Activated B cell treated with CpG ODN at 0.5 μM for 24 hours (primary cell): ENCODE data around the gene NUCKS1. TPM values are rescaled to one million over a fixed set of nuclear protein-coding genes. Genes with fewer than 3 reads are reported as not detected.

ENCODE experiments used
- ATAC-seq: fragments of 200-7000 bp; cut with Tn5 transposase; one replicate; pipeline ENCODE4 v1.10.0; 2021; ENCODE audit warnings: low read depth, mild to moderate bottlenecking, moderate library complexity
- CTCF ChIA-PET: fragments of 350-600 bp; sonication (Branson Sonifier 250); formaldehyde crosslinking; loops from one replicate; lab custom pipeline; 2021; ENCODE audit warnings: antibody characterized with exemption; lab: Charles Lee
- POLR2A ChIA-PET: fragments of 350-600 bp; sonication (Branson Sonifier 250); formaldehyde crosslinking; loops from one replicate; lab custom pipeline; 2021; ENCODE audit warnings: antibody characterized with exemption; lab: Charles Lee
- DNase-seq: peaks from one replicate; pipeline ENCODE4 v3.0.0; 2022
- H3K27ac Mint-ChIP-seq: one replicate; pipeline ENCODE4 v1.8.0; 2020; ENCODE audit warnings: mixed read lengths
- H3K27me3 Mint-ChIP-seq: one replicate; pipeline ENCODE4 v1.8.0; 2021; ENCODE audit warnings: mixed read lengths
- H3K36me3 Mint-ChIP-seq: one replicate; pipeline ENCODE4 v1.8.0; 2021; ENCODE audit warnings: low read depth, mixed read lengths
- H3K4me1 Mint-ChIP-seq: one replicate; pipeline ENCODE4 v1.8.0; 2021; ENCODE audit warnings: mixed read lengths
- H3K4me3 Mint-ChIP-seq: one replicate; pipeline ENCODE4 v1.8.0; 2020; ENCODE audit warnings: mild to moderate bottlenecking, mixed read lengths
- H3K9me3 Mint-ChIP-seq: one replicate; pipeline ENCODE4 v1.8.0; 2020; ENCODE audit warnings: mixed read lengths
- CTCF ChIP-seq: fragments of 200-600 bp; IDR thresholded peaks from one replicate; pipeline ENCODE4 v1.8.0; 2022; ENCODE audit warnings: antibody characterized with exemption, mild to moderate bottlenecking
- intact Hi-C: fragments of 100-400 bp; cut with micrococcal nuclease; formaldehyde crosslinking; loops from one replicate; pipeline ENCODE4 v1.15.1; 2024
- total RNA-seq: library from RNA; stranded (reverse); gene quantifications from 2 replicates; pipeline ENCODE4 v1.2.3, GENCODE V29; 2022

NUCKS1 gene
- total RNA-seq, 1 donor from 2014 or later = 113 TPM

- TF ChIP-seq CTCF = no peak
- Mint-ChIP-seq H3K36me3 (peaks cover 24% of the 10 kb centered on the region), H3K4me3 (no peak overlapping the region), H3K4me1 (peaks cover 2% of the 10 kb centered on the region), H3K9me3 (no peaks in the 10 kb centered on the region), H3K27me3 (no peaks in the 10 kb centered on the region), H3K27ac (no peak overlapping the region)
- ChIA-PET POLR2A (interaction anchor here (1.2 to 3.4 kb wide), 2 partner anchors 11 to 14 kb away, joined by 3 to 15 read pairs; partner anchors contain the start of gene RAB29), CTCF (interaction anchor here (1.5 to 2.3 kb wide), 2 partner anchors 9 to 191 kb away, joined by 4 to 9 read pairs; no protein-coding TSS in a partner anchor)
- DNase-seq = no peak
- intact Hi-C loops = no loop called here
- ATAC-seq = no peak
Measured at GRCh38 chr1:205786601-205787000, 36.6 kb upstream of the NUCKS1 start.

- H3K27ac Mint-ChIP-seq = no peak overlapping the region
- no peak for TF ChIP-seq CTCF
- intact Hi-C loops = no loop called here
- ATAC-seq (no peak), DNase-seq (no peak)
- no peaks in the 10 kb centered on the region for H3K9me3 Mint-ChIP-seq
- no peaks in the 10 kb centered on the region for H3K27me3 Mint-ChIP-seq
- CTCF ChIA-PET = interaction anchor here (2.3 kb wide), 1 partner anchor 192 kb away, joined by 9 read pairs; no protein-coding TSS in a partner anchor
- POLR2A ChIA-PET = interaction anchor here (0.6 to 3.4 kb wide), 2 partner anchors 10 to 14 kb away, joined by 3 to 15 read pairs; partner anchors contain the start of gene RAB29
- H3K36me3 Mint-ChIP-seq = peaks cover 14% of the 10 kb centered on the region
- peaks cover 3% of the 10 kb centered on the region for H3K4me1 Mint-ChIP-seq
- no peak overlapping the region for H3K4me3 Mint-ChIP-seq
Measured at GRCh38 chr1:205785446-205785845, 35.5 kb upstream of the NUCKS1 start.

GRCh38 chr1:205783904-205784303 lies 33.9 kb upstream of the NUCKS1 start:
- no peak for ATAC-seq
- H3K36me3 Mint-ChIP-seq = peaks cover 3% of the 10 kb centered on the region
- peaks cover 4% of the 10 kb centered on the region for H3K4me1 Mint-ChIP-seq
- TF ChIP-seq CTCF = no peak
- POLR2A ChIA-PET = interaction anchor here (3.4 kb wide), 1 partner anchor 9 kb away, joined by 15 read pairs; the partner anchor contains the start of gene RAB29
- intact Hi-C loops = no loop called here
- no peak for DNase-seq
- H3K4me3 Mint-ChIP-seq = no peak overlapping the region
- CTCF ChIA-PET = interaction anchor here (0.7 to 1.1 kb wide), 2 partner anchors 125 to 194 kb away, joined by 3 to 5 read pairs; no protein-coding TSS in a partner anchor
- H3K27me3 Mint-ChIP-seq = no peaks in the 10 kb centered on the region
- no peak overlapping the region for H3K27ac Mint-ChIP-seq
- no peaks in the 10 kb centered on the region for H3K9me3 Mint-ChIP-seq

GRCh38 chr1:205783433-205783795 lies 33.4 kb upstream of the NUCKS1 start:
- no peak for DNase-seq
- no peak overlapping the region for H3K27ac Mint-ChIP-seq
- no peak overlapping the region for H3K4me3 Mint-ChIP-seq
- ChIA-PET POLR2A (no interaction called here), CTCF (interaction anchor here (1.5 kb wide), 1 partner anchor 8 kb away, joined by 4 read pairs; no protein-coding TSS in a partner anchor)
- H3K9me3 Mint-ChIP-seq = no peaks in the 10 kb centered on the region
- H3K36me3 Mint-ChIP-seq = peaks cover 3% of the 10 kb centered on the region
- no peak for TF ChIP-seq CTCF
- no peak for ATAC-seq
- intact Hi-C loops = no loop called here
- peaks cover 9% of the 10 kb centered on the region for H3K4me1 Mint-ChIP-seq
- H3K27me3 Mint-ChIP-seq = no peaks in the 10 kb centered on the region

GRCh38 chr1:205782627-205783432 lies 32.8 kb upstream of the NUCKS1 start:
- Mint-ChIP-seq H3K9me3 (no peaks in the 10 kb centered on the region), H3K36me3 (peaks cover 3% of the 10 kb centered on the region), H3K27me3 (no peaks in the 10 kb centered on the region), H3K27ac (no peak overlapping the region), H3K4me3 (no peak overlapping the region), H3K4me1 (peaks cover 15% of the 10 kb centered on the region)
- ChIA-PET CTCF (interaction anchor here (0.7 to 1.9 kb wide), 3 partner anchors 9 to 195 kb away, joined by 3 to 8 read pairs (median 4); no protein-coding TSS in a partner anchor), POLR2A (interaction anchor here (0.9 to 1.0 kb wide), 2 partner anchors 8 to 33 kb away, joined by 3 read pairs; no protein-coding TSS in a partner anchor)
- ATAC-seq (no peak), DNase-seq (no peak)
- TF ChIP-seq CTCF = no peak
- intact Hi-C loops = no loop called here
